Esophagus muscularis mucosa (tissue), 4 donors: ENCODE data around the gene ALAD.
"Not testable (repeated sequence)": the region's sequence is repeated elsewhere in the genome, so short reads cannot be mapped to it uniquely, and the experiment has no call there.

ENCODE experiments used
- EP300 ChIP-seq: sonication (generic); formaldehyde crosslinking; IDR thresholded peaks from one replicate; pipeline ENCODE4 v1.6.1; 2017; ENCODE audit warnings: antibody characterized with exemption
- POLR2AphosphoS5 ChIP-seq, 2 donors: sonication (generic); formaldehyde crosslinking; IDR thresholded peaks; one replicate each; pipeline ENCODE4 v1.6.1; 2017; ENCODE audit warnings: antibody characterized with exemption in 2 of 2
- TF ChIP-seq, protein P1 (sequence below), 3 experiments: fragments of 200-600 bp in 2 of 3; fragments of 450-650 bp in 1 of 3; sonication (generic) in 2 of 3; IDR thresholded peaks; one replicate each; pipeline ENCODE4 v1.5.1; 2017 to 2019; ENCODE audit warnings: antibody characterized with exemption in 3 of 3, mild to moderate bottlenecking in 2 of 3, moderate library complexity in 1 of 3

GRCh38 chr9:113406873-113407511, 5.9 kb upstream of the ALAD start:
- TF ChIP-seq EP300; POLR2AphosphoS5 (IDR thresholded peaks at IDR 0.05): not testable (repeated sequence)
- TF ChIP-seq, protein P1, sequence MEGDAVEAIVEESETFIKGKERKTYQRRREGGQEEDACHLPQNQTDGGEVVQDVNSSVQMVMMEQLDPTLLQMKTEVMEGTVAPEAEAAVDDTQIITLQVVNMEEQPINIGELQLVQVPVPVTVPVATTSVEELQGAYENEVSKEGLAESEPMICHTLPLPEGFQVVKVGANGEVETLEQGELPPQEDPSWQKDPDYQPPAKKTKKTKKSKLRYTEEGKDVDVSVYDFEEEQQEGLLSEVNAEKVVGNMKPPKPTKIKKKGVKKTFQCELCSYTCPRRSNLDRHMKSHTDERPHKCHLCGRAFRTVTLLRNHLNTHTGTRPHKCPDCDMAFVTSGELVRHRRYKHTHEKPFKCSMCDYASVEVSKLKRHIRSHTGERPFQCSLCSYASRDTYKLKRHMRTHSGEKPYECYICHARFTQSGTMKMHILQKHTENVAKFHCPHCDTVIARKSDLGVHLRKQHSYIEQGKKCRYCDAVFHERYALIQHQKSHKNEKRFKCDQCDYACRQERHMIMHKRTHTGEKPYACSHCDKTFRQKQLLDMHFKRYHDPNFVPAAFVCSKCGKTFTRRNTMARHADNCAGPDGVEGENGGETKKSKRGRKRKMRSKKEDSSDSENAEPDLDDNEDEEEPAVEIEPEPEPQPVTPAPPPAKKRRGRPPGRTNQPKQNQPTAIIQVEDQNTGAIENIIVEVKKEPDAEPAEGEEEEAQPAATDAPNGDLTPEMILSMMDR (IDR thresholded peaks at IDR 0.05), result peak; percentile 50 to 71 (median 58)
